SK-N-SH treated with all-trans-retinoic acid at 6 μM for 48 hours (cell line): ENCODE measurements around the gene CHST5.

ENCODE experiments used
- ARNTL ChIP-seq: fragments of 450-650 bp; formaldehyde crosslinking; IDR thresholded peaks from 2 replicates; pipeline ENCODE4 v1.5.0; 2020; ENCODE audit warnings: low read depth, mild to moderate bottlenecking, moderate library complexity, borderline replicate concordance
- OSR1 ChIP-seq: fragments of 250-450 bp; sonication (Bioruptor Pico); IDR thresholded peaks from 2 replicates; pipeline ENCODE4 v1.8.0; 2022; ENCODE audit warnings: moderate library complexity, mild to moderate bottlenecking, inconsistent platforms
- PPARA ChIP-seq: fragments of 250-450 bp; sonication (Bioruptor Pico); IDR thresholded peaks from 2 replicates; pipeline ENCODE4 v1.5.0; 2020; ENCODE audit warnings: mild to moderate bottlenecking, borderline replicate concordance
- RARB ChIP-seq: fragments of 250-450 bp; sonication (Bioruptor Pico); IDR thresholded peaks from 2 replicates; pipeline ENCODE4 v1.8.0; 2021; ENCODE audit warnings: mild to moderate bottlenecking, moderate library complexity
- ZFP30 ChIP-seq: fragments of 450-650 bp; formaldehyde crosslinking; IDR thresholded peaks from 2 replicates; pipeline ENCODE4 v1.5.0; 2022; ENCODE audit warnings: mild to moderate bottlenecking, moderate library complexity
- ZNF70 ChIP-seq: fragments of 450-650 bp; formaldehyde crosslinking; IDR thresholded peaks from 2 replicates; pipeline ENCODE4 v1.5.0; 2020; ENCODE audit warnings: mild to moderate bottlenecking, moderate library complexity
- ZNF8 ChIP-seq: fragments of 450-650 bp; formaldehyde crosslinking; IDR thresholded peaks from 2 replicates; pipeline ENCODE4 v1.5.0; 2020; ENCODE audit warnings: mild to moderate bottlenecking, moderate library complexity
- TF ChIP-seq, protein P1 (sequence below): fragments of 250-450 bp; sonication (Bioruptor Pico); IDR thresholded peaks from 2 replicates; pipeline ENCODE4 v1.8.0; 2020; ENCODE audit warnings: mild to moderate bottlenecking, moderate library complexity, borderline replicate concordance
- TF ChIP-seq, protein P2 (sequence below): fragments of 250-450 bp; sonication (Bioruptor Pico); IDR thresholded peaks from 2 replicates; pipeline ENCODE4 v1.8.0; 2021; ENCODE audit warnings: low read depth, mild to moderate bottlenecking, moderate library complexity, borderline replicate concordance
- TF ChIP-seq, protein P3 (sequence below): fragments of 250-450 bp; sonication (Bioruptor Pico); IDR thresholded peaks from 2 replicates; pipeline ENCODE4 v1.5.1; 2020; ENCODE audit warnings: low read depth, mild to moderate bottlenecking, moderate library complexity

DNA sequence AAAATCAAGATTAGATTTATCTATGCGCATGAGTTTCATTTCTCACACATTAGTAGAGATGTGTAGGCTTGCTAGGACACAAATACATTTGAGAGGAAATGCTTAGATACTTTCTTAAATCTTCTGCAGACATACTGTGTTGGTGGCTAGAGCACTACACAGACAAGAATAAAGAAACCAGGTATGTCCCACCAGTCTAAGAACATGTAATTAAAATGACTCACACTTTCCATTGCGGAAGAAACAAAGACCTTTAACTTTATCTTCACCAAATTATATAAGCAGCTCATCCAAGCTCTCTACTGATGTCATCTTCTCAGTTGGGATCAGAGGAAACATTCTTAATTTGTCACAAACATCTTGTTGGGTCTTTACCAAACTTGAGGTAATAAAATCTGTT is 42.8 kb upstream of the CHST5 start:
- no peak for TF ChIP-seq ZNF70 (CRISPR knock-in tag)
- TF ChIP-seq, protein P1, sequence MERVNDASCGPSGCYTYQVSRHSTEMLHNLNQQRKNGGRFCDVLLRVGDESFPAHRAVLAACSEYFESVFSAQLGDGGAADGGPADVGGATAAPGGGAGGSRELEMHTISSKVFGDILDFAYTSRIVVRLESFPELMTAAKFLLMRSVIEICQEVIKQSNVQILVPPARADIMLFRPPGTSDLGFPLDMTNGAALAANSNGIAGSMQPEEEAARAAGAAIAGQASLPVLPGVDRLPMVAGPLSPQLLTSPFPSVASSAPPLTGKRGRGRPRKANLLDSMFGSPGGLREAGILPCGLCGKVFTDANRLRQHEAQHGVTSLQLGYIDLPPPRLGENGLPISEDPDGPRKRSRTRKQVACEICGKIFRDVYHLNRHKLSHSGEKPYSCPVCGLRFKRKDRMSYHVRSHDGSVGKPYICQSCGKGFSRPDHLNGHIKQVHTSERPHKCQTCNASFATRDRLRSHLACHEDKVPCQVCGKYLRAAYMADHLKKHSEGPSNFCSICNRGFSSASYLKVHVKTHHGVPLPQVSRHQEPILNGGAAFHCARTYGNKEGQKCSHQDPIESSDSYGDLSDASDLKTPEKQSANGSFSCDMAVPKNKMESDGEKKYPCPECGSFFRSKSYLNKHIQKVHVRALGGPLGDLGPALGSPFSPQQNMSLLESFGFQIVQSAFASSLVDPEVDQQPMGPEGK (CRISPR knock-in tag): no peak
- TF ChIP-seq PPARA (CRISPR knock-in tag): no peak
- TF ChIP-seq ZFP30 (CRISPR knock-in tag): no peak
- TF ChIP-seq, protein P2, sequence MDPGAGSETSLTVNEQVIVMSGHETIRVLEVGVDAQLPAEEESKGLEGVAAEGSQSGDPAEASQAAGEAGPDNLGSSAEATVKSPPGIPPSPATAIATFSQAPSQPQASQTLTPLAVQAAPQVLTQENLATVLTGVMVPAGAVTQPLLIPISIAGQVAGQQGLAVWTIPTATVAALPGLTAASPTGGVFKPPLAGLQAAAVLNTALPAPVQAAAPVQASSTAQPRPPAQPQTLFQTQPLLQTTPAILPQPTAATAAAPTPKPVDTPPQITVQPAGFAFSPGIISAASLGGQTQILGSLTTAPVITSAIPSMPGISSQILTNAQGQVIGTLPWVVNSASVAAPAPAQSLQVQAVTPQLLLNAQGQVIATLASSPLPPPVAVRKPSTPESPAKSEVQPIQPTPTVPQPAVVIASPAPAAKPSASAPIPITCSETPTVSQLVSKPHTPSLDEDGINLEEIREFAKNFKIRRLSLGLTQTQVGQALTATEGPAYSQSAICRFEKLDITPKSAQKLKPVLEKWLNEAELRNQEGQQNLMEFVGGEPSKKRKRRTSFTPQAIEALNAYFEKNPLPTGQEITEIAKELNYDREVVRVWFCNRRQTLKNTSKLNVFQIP (CRISPR knock-in tag): no peak
- no peak for TF ChIP-seq RARB
- TF ChIP-seq ARNTL (CRISPR knock-in tag): no peak
- no peak for TF ChIP-seq OSR1 (CRISPR knock-in tag)
- TF ChIP-seq ZNF8 (CRISPR knock-in tag): no peak
- TF ChIP-seq, protein P3, sequence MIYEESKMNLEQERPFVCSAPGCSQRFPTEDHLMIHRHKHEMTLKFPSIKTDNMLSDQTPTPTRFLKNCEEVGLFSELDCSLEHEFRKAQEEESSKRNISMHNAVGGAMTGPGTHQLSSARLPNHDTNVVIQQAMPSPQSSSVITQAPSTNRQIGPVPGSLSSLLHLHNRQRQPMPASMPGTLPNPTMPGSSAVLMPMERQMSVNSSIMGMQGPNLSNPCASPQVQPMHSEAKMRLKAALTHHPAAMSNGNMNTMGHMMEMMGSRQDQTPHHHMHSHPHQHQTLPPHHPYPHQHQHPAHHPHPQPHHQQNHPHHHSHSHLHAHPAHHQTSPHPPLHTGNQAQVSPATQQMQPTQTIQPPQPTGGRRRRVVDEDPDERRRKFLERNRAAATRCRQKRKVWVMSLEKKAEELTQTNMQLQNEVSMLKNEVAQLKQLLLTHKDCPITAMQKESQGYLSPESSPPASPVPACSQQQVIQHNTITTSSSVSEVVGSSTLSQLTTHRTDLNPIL (CRISPR knock-in tag): no peak
